Keratinocyte (primary cell): Measurements from ENCODE around the gene ROR2. TPM values are rescaled to one million over a fixed set of nuclear protein-coding genes. Genes with fewer than 3 reads are reported as not detected.

Experiments
- DNase-seq: peaks from one replicate; pipeline ENCODE4 v3.0.0-alpha.2; 2011; ENCODE audit warnings: low read depth, missing footprints, low spot score
- FAIRE-seq: peaks from 2 replicates; lab custom pipeline; 2011; peaks lifted over from hg19 to GRCh38; lab: Jason Lieb, UNC
- H2AFZ ChIP-seq: 2 replicates; pipeline ENCODE4 v1.6.0; 2012; ENCODE audit warnings: low read length, control low read depth, inconsistent platforms; ENCODE audit not compliant: control insufficient read depth
- H3K27ac ChIP-seq: 2 replicates; pipeline ENCODE4 v1.5.1; 2011; ENCODE audit warnings: low read length; ENCODE audit not compliant: control insufficient read depth, insufficient read depth
- H3K27me3 ChIP-seq: 3 replicates; pipeline ENCODE4 v1.6.0; 2011; ENCODE audit warnings: low read length; ENCODE audit not compliant: control insufficient read depth, insufficient read depth; ENCODE audit errors: extremely low read depth
- H3K36me3 ChIP-seq, 2 experiments: 2 replicates in 1 of 2; 3 replicates in 1 of 2; pipeline ENCODE4 v1.5.1; 2011; ENCODE audit warnings: low read length in 2 of 2, mild to moderate bottlenecking in 1 of 2; ENCODE audit not compliant: control insufficient read depth in 2 of 2, insufficient read depth in 2 of 2; ENCODE audit errors: extremely low read depth in 1 of 2
- H3K4me1 ChIP-seq: 3 replicates; pipeline ENCODE4 v1.5.1; 2011; ENCODE audit warnings: low read length; ENCODE audit not compliant: control insufficient read depth, insufficient read depth; ENCODE audit errors: extremely low read depth
- H3K4me2 ChIP-seq: 3 replicates; pipeline ENCODE4 v1.6.0; 2011; ENCODE audit warnings: low read depth, low read length; ENCODE audit not compliant: control insufficient read depth, insufficient read depth; ENCODE audit errors: extremely low read depth
- H3K4me3 ChIP-seq, 3 experiments: fragments of 200-600 bp in 1 of 3; sonication (generic) in 1 of 3; 2 replicates in 2 of 3; 3 replicates in 1 of 3; pipeline ENCODE4 v1.5.1; 2011 to 2016; ENCODE audit warnings: low read length in 3 of 3, mild to moderate bottlenecking in 3 of 3, control low read depth in 2 of 3, inconsistent platforms in 1 of 3, low read depth in 1 of 3, mixed read lengths in 1 of 3, mixed run types in 1 of 3, moderate library complexity in 1 of 3; ENCODE audit not compliant: control insufficient read depth in 2 of 3, insufficient read depth in 2 of 3; ENCODE audit errors: extremely low read depth in 1 of 3
- H3K79me2 ChIP-seq: 2 replicates; pipeline ENCODE4 v1.6.0; 2012; ENCODE audit warnings: low read length; ENCODE audit not compliant: control insufficient read depth, insufficient read depth
- H3K9ac ChIP-seq: 3 replicates; pipeline ENCODE4 v1.6.0; 2011; ENCODE audit warnings: low read length; ENCODE audit not compliant: control insufficient read depth, insufficient read depth; ENCODE audit errors: extremely low read depth
- H3K9me1 ChIP-seq: 3 replicates; pipeline ENCODE4 v1.6.0; 2011; ENCODE audit warnings: low read length; ENCODE audit not compliant: control insufficient read depth, insufficient read depth; ENCODE audit errors: extremely low read depth
- H3K9me3 ChIP-seq: 2 replicates; pipeline ENCODE4 v1.5.1; 2012; ENCODE audit warnings: low read depth, low read length; ENCODE audit not compliant: control insufficient read depth
- H4K20me1 ChIP-seq: 3 replicates; pipeline ENCODE4 v1.6.0; 2011; ENCODE audit warnings: low read length; ENCODE audit not compliant: control insufficient read depth, insufficient read depth; ENCODE audit errors: extremely low read depth
- EZH2 ChIP-seq: IDR thresholded peaks from one replicate; pipeline ENCODE4 v1.6.1; 2012; ENCODE audit warnings: inconsistent platforms, mild to moderate bottlenecking, low read length, moderate library complexity
- dilution Hi-C: fragments of 300-500 bp; cut with MboI; formaldehyde crosslinking; loops from one replicate; pipeline ENCODE4 v1.7.0; 2020; ENCODE audit warnings: low sequenced_read_pairs; ENCODE audit not compliant: extremely low pct_ligation_motif_present
- polyA plus RNA-seq, 5 experiments: library from polyadenylated mRNA; depleted of rRNA in 3 of 5; stranded (reverse) in 3 of 5; stranded (forward) in 1 of 5; unstranded in 1 of 5; fragments of >200 nt; gene quantifications; 1 replicate in 1 of 5; 2 replicates in 3 of 5; 3 replicates in 1 of 5; pipeline versions ENCODE4 v1.2.1 to v1.2.3, GENCODE V29; 2011 to 2012; ENCODE audit warnings: missing spikeins in 2 of 5, low read depth in 1 of 5, low replicate concordance in 1 of 5
- TF ChIP-seq, protein P1 (sequence below), 3 experiments: IDR thresholded peaks in 1 of 3; conservative IDR thresholded peaks in 1 of 3; optimal IDR thresholded peaks in 1 of 3; 2 replicates in 2 of 3; 3 replicates in 1 of 3; pipeline versions ENCODE3 to v1.5.1; 2011; ENCODE audit warnings: low read length in 3 of 3, mild to moderate bottlenecking in 3 of 3, moderate library complexity in 2 of 3, control low read depth in 1 of 3, inconsistent platforms in 1 of 3; ENCODE audit not compliant: insufficient read depth in 2 of 3; ENCODE audit errors: extremely low read depth in 1 of 3

ROR2 gene
- polyA plus RNA-seq, 1 donor (not counting 4 experiments of a cell fraction or from before 2014, with no cell fraction given), result 0.22 TPM

DNA sequence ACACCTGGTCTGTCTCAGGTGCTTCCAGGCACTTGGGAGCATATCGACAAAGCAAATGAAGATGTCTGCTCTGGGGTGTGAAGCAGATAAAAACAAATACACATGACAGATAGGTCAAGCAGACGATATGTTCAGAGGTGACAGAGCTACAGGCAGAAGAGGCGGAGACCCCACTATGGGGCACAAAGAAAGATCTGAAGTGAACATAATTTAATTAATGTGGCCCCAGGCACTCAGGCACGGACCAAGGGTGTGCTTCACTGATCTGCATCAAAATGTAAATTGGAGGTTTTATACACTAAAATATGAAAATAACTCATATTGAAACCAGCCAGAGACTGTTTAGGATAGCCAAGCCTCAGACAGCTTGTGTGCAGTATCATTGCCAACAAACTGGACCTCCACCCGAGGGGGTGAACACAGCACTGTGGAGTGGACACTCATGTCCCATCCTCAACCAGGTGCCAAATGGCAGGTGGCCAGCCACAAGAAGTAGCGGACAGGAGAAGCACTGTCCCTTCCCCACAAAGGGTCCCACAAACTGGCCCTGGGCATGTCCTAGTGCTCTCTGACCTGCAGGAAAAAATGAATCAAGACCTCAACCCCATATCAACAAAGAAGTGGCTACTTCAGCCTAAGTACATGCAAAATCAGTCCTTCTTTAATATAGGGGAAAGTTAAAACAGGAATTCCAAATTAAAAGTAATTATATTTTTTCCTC, 29.2 kb downstream of the ROR2 start:
- FAIRE-seq (no peak), DNase-seq (no peak)
- Histone ChIP-seq H3K4me2 (no peak overlapping the region), H3K36me3 (no peaks in the 10 kb centered on the region), H4K20me1 (no peaks in the 10 kb centered on the region), H3K4me3 (no peak overlapping the region), H3K27me3 (peaks cover 3% of the 10 kb centered on the region), H3K9ac (no peak overlapping the region), H3K9me3 (no peaks in the 10 kb centered on the region), H3K9me1 (no peaks in the 10 kb centered on the region), H3K79me2 (no peaks in the 10 kb centered on the region), H2AFZ (no peak overlapping the region), H3K27ac (no peak overlapping the region), H3K4me1 (no peaks in the 10 kb centered on the region)
- dilution Hi-C loops, result no loop called here
- TF ChIP-seq, protein P1, sequence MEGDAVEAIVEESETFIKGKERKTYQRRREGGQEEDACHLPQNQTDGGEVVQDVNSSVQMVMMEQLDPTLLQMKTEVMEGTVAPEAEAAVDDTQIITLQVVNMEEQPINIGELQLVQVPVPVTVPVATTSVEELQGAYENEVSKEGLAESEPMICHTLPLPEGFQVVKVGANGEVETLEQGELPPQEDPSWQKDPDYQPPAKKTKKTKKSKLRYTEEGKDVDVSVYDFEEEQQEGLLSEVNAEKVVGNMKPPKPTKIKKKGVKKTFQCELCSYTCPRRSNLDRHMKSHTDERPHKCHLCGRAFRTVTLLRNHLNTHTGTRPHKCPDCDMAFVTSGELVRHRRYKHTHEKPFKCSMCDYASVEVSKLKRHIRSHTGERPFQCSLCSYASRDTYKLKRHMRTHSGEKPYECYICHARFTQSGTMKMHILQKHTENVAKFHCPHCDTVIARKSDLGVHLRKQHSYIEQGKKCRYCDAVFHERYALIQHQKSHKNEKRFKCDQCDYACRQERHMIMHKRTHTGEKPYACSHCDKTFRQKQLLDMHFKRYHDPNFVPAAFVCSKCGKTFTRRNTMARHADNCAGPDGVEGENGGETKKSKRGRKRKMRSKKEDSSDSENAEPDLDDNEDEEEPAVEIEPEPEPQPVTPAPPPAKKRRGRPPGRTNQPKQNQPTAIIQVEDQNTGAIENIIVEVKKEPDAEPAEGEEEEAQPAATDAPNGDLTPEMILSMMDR (optimal IDR thresholded peaks at IDR 0.05 in 1 of 3, IDR thresholded peaks at IDR 0.05 in 1 of 3, conservative IDR thresholded peaks at IDR 0.05 in 1 of 3; ENCODE audit: extremely low read depth in 1 of 3, insufficient read depth in 2 of 3, low read length in 3 of 3), result no peak
- no peak for TF ChIP-seq EZH2

DNA sequence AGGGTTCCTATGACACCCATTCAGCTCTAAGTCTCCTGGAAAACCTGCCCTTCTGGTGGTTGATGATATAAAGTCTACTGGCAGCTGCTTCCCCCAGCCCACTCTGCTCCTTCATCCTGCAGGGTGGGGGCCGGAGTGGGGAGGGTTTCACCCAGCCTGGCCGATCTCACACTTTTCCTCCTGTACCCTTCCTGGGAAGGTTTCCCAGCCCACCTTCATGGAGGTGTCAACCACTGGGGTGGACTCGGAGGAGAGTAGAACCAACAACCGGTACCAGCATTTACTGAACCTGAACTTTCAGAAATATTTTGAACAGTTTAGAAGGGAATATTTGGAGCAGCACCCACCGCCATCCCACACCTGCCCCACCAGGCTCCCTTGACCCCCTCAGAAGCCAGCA, 30.4 kb downstream of the ROR2 start:
- Histone ChIP-seq H3K4me1 (no peaks in the 10 kb centered on the region), H2AFZ (no peak overlapping the region), H3K79me2 (no peaks in the 10 kb centered on the region), H3K27me3 (peaks cover 3% of the 10 kb centered on the region), H3K4me3 (no peak overlapping the region), H4K20me1 (no peaks in the 10 kb centered on the region), H3K9me3 (no peaks in the 10 kb centered on the region), H3K9me1 (no peaks in the 10 kb centered on the region), H3K36me3 (no peaks in the 10 kb centered on the region), H3K27ac (no peak overlapping the region), H3K9ac (no peak overlapping the region), H3K4me2 (no peak overlapping the region)
- TF ChIP-seq EZH2, result no peak
- TF ChIP-seq, protein P1 (optimal IDR thresholded peaks at IDR 0.05 in 1 of 3, IDR thresholded peaks at IDR 0.05 in 1 of 3, conservative IDR thresholded peaks at IDR 0.05 in 1 of 3; ENCODE audit: extremely low read depth in 1 of 3, insufficient read depth in 2 of 3, low read length in 3 of 3), result no peak
- dilution Hi-C loops, result no loop called here
- DNase-seq (no peak), FAIRE-seq (no peak)
